ENCODE measurements around the gene ALKBH2. TPM values are rescaled to one million over a fixed set of nuclear protein-coding genes. Genes with fewer than 3 reads are reported as not detected.

The ALKBH2 gene
- total and polyA plus RNA-seq, 2 of the 8 experiments (the other 6 are each of a cell fraction or from before 2014, with no cell fraction given): 19.1 to 22.5 TPM

DNA sequence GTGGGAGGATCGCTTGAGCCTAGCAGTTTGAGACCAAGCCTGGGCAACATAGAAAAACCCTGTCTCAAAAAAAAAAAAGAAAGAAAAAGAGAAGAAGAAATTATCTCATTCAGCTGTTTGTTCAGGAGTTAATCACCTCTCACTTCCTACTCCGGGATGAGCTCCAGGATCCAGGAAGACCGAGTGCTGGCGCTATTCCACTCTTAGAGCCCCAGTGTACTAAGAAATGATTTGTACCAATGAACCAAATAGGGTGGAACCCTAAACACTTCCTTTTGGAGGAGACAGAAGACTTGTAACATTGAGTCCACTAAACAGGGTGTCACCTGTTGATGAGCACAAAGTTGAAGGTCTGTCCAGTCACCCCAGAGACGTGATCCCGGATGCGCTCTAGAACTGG lies 3.6 kb downstream of the ALKBH2 start (continued):
- no peak for TF ChIP-seq ASH2L (IDR thresholded peaks at IDR 0.05; ENCODE audit: low read length)

Data from H1 (cell line).